Fibroblast of skin of scalp (primary cell): ENCODE measurements around the gene SH3D21.

Experiments
- DNase-seq: peaks from one replicate; pipeline ENCODE4 v3.0.0-alpha.2; 2013

The SH3D21 gene

DNA sequence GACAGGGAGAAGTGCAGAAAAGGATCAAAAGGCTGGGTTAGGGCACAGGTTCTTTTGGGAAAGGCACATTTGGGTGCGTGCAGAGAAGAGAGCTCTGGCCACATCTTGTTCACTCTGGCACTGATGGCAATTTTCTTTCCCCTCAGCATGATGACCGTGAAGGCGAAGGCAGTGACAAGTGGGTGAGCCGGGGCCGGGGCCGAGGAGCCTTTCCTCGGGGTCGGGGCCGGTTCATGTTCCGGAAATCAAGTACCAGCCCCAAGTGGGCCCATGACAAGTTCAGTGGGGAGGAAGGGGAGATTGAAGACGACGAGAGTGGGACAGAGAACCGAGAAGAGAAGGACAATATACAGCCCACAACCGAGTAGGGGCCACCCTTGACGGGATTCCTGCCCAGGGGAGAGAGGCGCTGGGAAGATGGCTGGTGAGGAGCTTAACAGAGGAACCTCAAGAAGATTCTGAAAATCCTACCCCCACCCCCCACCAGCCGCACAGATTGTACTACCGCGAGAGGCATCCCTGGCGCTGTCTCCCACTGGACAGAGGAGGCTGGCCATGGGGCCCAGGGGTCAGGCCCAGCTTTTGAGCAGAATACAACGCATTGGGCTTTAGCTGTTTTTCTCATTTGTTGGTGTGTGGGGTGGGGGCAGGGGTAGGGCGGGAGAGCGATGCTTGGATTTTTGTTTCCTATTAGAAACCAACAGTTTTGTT lies 2.4 kb upstream of the SH3D21 start:
- DNase-seq = no peak

DNA sequence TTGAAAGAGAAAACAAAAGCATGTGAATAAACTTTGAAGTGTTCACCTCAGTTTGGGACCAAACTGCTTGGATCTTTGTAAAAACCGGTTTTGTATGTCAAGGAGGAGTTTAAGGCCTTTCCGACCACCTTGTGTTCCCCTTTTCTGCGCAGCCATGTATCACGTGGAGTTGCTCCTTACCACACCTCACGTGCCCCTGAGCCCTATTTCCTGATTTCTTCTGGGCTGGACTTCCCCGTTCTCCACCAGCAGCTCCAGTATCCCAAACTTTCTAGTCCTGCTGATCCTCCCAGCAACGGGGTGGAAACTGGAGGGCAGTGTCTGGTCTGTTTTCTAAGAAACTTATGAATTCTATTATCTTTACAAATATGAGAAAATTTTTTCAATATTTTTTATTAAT lies 1.6 kb upstream of the SH3D21 start:
- DNase-seq = no peak

DNA sequence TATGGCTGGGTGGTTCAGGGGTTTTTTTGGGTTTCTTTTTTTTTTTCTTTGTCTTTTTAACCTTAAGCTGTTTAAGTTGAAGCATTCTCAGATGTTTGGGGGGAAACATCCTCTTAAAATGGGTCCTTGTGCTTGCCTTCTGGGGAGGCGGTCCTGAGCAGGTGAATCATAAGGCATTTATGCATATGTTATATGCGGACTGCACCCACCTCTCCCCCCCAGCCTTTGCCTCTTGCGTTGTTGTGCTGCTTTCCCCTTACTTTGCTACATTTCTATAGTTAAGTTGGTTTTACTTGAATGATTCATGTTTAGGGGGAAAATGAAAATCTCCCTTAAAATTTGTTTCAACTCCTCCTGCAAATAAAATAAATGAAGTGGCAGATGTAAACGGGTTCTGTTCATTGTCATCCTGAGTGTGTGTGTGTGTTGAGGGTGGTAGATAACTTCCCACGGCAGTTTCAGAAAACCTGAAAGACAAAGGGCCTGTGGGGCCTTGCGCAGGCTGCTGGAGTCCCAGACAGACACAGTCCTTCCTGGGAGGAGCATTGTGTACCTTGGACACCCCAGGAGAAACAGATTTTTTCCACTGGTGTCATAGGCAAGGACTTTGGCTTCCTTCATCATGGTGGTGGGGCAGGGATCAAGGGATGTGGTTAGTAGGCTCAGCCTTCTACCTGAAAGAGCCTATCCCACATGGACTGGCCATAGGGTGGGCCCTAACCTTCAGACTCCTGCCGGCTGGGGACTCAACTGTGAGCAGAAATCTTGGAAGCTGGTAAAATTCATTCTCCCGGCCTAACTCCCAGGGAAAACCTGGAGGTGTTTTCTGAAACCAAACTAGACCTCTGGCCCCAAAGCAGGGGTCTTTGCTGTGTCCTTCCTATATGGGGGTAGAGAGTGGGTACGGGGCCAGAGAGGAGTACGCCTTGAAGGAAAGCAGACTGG lies 926 bp upstream of the SH3D21 start:
- DNase-seq = no peak

DNA sequence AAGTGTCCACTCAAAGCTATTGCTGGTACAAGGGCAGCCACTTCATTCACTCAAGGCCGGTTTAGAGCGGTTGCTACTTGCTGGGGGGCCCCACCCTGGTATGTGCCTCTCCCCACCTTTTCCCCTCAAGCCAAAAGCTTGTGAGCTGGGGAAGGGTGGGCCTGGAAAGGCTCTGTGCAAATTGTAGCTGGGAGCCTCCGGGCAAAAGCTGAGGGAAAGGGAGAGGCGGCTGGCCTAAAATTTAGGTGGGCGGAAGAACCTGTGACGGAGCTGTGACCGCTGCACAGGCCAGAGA lies 306 bp upstream of the SH3D21 start:
- DNase-seq = no peak

DNA sequence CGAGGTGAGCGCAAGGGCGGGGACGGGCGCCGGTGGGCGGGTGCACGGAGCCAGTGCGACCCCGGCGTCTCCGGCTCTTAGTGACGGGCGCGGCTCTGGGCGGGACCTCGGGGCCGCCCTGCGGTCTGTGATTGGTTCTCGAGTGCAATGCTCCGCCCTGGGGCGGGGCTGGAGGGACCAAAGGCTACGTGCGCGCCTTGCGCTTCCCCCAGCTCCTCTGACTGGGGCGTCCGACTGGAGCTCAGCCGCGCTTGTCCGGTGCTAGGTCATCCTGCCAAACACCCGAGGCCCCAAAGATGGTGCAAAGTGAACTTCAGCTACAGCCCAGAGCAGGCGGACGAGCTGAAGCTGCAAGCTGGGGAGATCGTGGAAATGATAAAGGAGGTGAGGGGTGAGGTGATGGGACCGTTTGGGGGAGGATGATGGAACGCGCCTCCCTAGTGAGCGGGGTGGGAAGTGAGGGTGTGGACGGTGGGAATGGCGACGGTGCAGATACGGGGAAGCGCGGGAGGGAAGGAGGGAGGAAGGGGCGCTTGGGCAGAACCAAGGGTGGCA lies 811 bp downstream of the SH3D21 start:
- peak; percentile 92 for DNase-seq

DNA sequence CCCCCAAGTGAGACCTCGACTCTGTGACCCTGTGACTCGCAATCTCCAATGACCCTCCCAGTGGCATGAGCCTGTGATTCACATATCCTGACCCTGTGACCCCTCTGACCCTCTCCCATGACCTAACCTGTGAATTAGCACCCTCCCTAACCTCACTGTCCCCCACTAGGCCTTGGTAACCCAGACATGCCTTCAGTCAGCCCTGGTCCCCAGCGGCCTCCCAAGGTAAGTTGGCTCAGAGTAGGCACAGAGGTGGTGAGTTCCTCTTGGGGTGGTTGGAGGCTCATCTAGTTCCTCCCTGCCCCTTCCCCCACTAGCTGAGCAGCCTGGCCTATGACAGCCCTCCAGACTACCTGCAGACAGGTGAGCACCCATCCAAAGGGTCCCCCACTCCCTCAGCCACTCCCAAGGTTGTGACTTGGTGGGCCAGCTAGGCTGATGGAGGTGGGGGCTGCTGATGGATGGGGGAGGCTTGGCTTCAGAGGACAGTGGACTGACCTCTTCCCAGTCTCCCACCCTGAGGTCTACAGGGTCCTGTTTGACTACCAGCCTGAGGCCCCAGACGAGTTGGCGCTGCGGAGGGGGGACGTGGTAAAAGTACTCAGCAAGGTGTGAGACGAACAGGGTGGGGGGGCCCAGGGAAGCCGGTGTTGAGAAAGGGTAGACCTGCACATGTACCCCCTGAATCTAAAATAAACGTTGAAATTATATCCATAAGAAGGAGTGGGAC lies 1.6 kb downstream of the SH3D21 start:
- no peak for DNase-seq

DNA sequence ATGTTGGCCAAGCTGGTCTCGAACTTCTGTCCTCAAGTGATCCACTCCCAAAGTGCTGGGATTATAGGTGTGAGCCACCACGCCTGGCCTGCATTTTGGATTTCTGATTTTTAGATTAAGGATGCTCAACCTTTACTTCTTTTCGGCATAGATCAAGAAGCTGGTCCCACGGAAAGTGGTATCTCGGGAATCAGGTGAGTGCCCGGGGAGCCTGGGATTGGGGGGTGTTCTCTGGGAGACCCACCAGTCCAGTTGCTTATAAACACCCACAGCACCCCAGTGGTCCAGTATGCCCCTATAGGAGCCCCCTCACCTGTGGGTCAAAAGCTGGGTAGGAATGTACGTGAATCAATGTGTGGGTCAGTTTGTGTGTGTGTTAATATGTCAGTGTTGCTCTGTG lies 3.2 kb downstream of the SH3D21 start:
- no peak for DNase-seq

DNA sequence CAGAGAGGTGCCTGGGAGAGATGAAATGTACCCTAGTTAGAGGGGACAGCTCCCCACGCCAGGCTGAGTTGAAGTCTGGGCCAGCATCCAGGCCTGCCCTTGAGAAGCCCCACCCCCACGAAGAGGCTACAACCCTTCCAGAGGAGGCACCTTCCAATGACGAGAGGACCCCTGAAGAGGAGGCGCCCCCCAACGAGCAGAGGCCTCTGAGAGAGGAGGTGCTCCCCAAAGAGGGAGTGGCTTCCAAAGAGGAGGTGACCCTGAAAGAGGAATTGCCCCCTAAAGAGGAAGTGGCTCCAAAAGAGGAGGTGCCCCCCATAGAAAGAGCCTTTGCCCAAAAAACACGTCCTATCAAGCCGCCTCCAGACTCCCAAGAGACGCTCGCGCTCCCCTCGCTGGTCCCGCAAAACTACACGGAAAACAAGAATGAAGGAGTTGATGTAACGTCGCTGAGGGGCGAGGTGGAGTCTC lies 14.2 kb downstream of the SH3D21 start:
- DNase-seq = no peak

DNA sequence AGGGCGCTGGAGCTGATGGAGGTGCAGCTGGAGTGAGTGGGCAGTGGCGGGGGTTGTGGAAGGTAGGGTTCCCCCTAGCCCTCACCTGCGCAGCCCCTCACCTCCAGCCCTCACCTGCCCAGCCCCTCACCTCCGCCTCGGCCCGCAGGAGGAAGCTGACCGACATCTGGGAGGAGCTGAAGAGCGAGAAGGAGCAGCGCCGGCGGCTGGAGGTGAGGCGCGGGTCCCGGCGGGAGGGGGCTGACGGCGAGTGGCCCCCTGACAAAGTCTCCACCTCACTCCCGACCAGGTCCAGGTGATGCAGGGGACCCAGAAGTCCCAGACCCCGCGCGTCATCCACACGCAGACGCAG lies 14.6 kb downstream of the SH3D21 start:
- DNase-seq = no peak

DNA sequence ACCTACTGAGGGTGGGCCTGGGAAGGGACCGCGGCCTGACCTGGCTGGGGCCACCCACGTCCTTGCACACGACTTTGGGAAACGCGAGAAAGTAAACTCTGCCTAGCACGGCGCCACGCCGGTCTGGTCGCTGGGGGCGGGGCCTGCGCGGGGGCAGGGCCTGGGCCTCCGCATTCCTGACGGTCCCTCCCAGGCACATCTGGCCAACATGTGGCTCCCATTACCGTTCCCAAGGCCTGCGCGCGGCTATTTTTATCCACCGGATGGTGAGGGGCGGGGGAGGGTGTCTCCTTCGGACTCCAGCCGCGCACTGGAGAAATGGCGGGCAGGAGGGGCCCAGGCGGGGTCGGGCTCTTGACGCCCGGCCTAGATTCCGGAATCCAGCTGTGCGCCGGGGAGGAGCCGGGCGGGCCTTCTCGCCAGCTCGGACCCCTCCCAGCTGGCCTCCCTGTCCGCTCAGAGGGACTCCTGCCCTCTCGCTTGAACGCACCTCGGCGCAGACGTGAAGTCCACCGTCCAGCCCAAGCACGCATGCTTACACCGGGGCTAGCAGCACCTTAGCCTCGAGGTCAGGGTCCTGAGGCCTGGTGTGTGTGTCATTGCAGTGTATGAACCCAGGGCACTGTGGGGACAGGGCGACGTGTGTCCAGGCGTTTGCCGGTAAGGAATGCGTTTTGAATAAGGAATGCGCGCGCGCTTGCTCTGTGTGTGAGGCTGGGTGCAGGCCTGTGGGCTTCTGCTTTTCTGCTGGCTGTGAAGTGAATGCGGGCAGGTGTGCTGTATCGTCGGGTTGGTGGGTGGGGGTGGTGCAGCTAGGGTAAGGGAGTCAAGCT lies 15.2 kb downstream of the SH3D21 start:
- peak; percentile 98 for DNase-seq

DNA sequence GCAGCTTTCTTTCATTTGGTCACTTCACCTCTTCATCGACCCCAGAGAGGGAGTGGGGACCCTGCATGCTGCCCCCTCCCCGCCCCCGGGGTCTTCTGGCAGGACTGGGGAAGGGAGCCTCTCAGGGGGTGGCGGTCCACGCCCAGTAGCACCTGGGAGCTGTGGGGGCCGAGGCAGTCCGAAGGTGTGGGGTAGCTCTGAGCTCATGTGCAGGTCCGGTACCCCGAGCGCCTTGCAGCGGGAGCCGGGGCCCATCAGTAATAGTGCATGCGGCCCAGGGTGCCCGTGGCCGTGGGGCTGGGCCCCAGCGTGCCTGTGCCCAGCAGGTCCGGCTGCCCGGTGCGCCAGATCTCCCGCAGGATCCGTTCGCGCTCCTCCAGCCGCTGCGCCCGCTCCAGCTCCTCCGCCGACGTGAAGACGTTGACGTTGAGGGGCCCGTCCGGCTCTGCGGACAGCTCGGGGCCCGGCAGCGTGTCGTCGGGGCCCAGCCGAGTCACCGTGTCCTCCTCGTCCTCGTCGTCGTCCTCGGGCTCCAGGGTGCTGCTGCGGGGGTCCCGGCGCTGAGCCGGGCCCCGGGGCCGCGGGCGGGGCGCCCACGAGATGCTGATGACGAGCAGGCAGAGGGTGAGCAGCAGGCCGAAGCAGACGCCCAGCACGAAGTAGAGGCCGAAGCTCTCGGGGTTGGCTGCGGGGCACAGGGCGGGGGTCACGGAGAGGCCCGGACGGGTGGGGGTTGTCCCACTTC lies 16.0 kb downstream of the SH3D21 start:
- DNase-seq = no peak

DNA sequence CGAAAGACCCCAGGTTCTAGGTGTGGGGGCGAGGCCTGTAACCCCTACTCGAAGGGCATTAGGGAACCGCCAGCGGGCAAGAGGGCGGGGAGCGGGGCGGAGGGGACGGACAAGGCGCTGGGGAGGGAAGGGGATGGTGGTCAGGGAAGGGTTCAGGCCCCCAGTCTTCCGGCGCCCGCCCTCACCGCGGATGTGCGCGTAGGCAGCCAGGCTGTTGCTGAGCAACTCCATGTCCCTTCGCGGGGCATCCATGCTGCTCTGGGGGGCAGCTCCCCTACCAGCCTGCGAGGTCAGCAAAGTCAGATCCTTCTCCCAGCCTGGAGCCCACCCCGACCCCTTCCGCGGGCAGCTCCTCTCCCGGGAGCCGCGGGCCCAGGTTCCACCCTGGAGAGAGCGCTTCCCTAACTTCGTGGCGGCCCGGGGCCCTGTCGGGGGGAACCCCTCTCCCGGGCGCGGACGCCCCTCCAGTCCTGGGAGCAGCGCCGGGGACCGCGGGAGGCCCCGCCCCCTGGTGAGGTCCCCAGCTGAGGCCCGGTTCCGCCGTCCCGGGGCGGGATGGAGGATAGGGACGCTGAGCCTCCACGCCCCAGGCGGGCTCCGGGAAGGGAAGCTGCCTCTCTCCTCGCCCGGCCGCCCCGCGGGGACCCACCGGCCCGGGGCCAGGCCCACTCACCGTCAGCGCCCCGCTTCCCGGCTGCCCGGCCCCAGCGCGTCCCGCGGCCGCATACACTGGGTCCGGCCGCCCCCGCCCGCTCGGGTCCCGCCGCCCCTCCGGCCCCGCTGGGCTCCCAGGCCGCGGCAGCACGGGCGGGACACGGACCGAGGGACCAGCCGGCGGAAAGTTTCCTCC lies 16.8 kb downstream of the SH3D21 start:
- DNase-seq = peak; percentile 48

DNA sequence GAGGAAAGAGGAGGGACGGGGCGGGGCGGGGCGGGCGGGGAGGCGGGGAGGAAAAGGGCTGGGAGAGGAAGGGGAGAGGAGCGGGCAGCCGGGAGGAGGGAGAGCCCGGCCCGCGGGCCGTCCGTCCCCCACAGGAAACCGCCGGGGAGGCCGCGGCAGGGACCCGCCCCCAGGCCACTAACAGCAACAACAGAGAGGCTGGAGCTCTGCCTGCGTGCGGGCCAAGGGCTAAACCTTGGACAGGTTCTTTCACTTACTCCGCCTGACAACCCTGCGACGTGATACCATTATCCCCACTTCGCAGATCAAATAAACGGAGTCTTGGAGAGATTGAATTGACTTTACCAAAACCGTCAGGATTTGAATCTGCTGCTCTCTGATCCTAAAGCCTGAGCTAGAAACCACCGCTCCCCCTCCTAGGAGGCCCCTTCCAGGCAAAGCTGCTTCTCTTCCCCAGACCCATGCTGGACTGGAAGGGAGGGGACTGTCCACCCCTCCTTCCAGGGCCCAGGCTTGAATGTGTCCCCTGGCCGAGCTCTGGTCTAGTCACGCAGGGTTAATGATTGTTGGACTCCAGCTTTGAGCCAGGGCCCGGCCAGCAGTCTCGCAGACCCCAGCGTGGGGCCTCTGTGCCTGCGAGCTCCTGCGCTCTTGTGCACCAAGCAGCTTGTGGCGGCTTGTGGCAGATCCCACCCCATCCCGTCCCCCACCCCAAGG lies 17.6 kb downstream of the SH3D21 start, which contains the start of gene EVA1B:
EVA1B (minus strand) TSS at position 10 of the 717 bp plus-strand sequence. CDS start 608 bp downstream, outside the sequence.
- DNase-seq = peak; percentile 86

DNA sequence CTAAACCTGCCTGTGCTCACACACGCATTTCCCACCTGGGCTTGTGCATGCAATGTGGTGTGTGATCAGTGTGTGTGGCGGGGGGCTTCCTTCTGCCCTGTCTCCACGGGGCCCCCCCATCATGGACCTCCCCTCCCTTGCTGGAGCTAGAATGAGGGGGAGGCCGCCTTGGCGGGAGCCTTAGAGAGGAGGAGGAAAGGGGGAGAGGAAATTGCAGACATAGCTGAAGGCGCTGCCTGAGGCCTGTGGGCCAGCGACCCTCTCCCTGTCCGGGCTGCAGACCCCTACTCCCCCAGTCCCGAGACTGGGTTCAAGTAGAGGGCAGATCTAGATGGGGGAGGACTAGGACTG lies 18.2 kb downstream of the SH3D21 start:
- DNase-seq = no peak

DNA sequence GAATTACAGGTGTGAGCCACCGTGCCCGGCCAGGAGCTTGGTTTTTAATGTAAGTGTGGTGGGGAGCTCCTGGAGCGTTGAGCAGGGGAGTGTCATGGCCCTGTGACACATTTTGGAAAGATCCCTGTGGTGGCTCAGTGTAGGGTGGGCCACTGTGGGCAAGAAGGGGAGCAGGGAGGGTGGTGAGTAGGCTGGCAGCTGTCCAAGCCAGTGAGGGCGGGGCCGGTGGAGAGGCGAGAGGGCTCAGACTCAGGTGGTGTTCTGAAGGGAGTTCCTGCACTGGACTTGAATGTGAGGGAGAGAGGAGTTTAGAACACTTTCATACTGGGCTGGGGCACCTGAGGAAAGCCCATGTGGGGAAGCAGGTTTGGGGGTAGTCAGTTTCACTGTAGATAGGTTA lies 20.3 kb downstream of the SH3D21 start:
- no peak for DNase-seq

DNA sequence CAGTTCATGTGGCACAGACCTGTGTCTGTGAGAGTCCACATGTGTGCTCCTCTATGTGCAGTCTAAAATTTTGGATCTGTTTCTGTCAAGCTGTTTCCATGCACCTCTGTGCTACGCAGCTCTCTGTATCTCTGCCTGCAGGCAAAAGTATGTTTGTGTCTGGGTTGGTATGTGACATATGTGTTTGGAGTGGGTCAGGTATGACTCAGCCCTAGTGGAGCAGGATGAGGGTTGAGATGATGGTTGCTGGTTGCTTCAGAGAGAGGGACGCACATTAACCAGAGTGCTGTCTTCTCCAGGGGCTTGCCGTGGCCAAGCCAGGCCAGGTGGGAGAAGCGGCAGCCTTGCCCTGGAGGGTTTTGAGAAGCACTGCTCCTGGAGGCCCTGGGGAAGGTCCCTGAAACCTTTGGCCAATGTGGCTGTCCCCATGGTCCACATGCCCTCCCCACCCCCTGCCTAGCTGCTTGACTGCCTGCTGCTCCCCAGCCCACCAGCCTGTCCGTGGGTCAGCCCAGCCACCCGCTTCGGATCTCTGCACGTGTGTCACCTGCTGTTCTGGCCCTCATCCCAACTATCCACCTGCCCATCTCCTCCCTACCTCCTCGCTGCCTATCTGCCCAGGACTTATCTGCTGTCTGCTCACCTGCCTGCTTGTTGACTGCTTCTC lies 21.4 kb downstream of the SH3D21 start:
- DNase-seq = peak; percentile 60

DNA sequence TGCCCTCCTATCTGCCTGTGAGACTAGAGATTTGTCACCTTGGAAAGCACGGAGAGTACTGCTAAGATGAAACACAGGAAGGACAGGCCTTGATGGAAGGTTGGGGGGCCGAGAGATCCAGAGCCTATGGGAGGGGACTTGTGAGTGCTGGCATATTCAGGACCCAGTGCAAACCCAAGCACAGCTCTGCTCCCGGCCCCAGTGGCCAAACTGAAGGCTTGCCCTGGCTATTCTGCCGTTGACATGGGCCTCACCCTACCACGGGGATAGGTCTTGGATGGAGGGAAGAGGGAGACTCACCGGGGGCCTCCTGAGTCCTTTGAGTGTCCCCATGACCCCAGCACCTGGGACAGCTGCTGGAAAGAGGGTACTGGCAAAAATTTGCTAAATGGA lies 21.9 kb downstream of the SH3D21 start:
- no peak for DNase-seq

DNA sequence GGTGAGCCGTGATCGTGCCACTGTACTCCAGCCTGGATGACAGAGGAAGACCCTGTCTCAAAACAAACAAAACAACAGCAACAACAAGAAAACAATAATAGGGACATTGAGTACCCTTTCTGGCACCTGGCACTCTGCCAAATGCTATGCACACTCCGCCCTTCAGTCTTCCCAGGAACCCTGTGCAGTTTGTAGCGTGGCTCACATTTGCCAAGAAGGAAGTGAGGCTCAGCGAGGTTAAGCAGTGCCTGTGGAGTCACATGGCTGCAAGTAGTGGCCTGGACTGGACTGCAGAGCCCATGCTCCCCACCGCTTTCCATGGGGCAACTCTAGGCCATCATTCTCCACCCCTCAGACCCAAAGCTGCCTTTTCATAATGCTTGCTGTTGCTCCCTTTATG lies 22.5 kb downstream of the SH3D21 start:
- no peak for DNase-seq

DNA sequence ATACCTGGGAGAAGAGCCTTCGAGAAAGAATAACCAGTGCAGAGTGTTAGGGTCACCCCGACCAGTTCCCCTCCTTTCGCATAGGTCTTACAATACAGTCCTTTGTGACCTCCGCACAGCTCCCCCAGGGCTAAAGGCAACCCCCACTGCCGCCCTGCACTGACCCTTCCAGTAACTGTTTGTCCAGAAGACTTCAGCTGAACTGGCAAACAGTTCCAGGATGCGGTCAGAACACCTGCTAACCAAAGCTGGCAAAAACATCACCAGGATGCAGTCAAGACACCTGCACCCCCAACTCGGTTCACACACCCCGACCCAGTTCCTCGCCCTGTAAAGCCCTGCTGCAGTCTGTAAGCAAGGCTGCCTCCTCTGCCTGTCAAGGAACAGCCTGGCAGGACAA lies 23.6 kb downstream of the SH3D21 start:
- DNase-seq = no peak
